Measurements from ENCODE around the gene EREG. TPM values are rescaled to one million over a fixed set of nuclear protein-coding genes. Genes with fewer than 3 reads are reported as not detected.
A peak's percentile ranks its signal among the peaks of the same experiment; 100 is the strongest.

EREG gene
- total and polyA plus RNA-seq, 9 of the 15 experiments (the other 6 are each of a cell fraction or from before 2014, with no cell fraction given) = 0.97 to 7.3 (median 2.5) TPM

GRCh38 chr4:74376888-74377483 lies 12.0 kb downstream of the EREG start (continued):
- peak; percentile 91 for TF ChIP-seq REST (IDR thresholded peaks at IDR 0.05; ENCODE audit: borderline replicate concordance)
- TF ChIP-seq REST (CRISPR knock-in tag; IDR thresholded peaks at IDR 0.05; ENCODE audit: low read depth) = no peak
- no peak for TF ChIP-seq ZNF239 (CRISPR knock-in tag; IDR thresholded peaks at IDR 0.05)
- no peak for TF ChIP-seq SREBF2 (CRISPR knock-in tag; IDR thresholded peaks at IDR 0.05)
- TF ChIP-seq FOXJ2 (tag; IDR thresholded peaks at IDR 0.05) = peak; percentile 56; the same call in 1 of the 2 replicates
- peak; percentile 84 for TF ChIP-seq ZNF384 (IDR thresholded peaks at IDR 0.05; ENCODE audit: low read depth, low read length)
- TF ChIP-seq MYBL2 (IDR thresholded peaks at IDR 0.05; ENCODE audit: low read depth) = no peak
- no peak for TF ChIP-seq MYBL2 (CRISPR knock-in tag; IDR thresholded peaks at IDR 0.05; ENCODE audit: borderline replicate concordance)
- no peak for TF ChIP-seq NUFIP1 (IDR thresholded peaks at IDR 0.05; ENCODE audit: partially characterized antibody)
- no peak for TF ChIP-seq RBM17 (IDR thresholded peaks at IDR 0.05; ENCODE audit: borderline replicate concordance, low read depth, low read length)
- TF ChIP-seq ARNT (IDR thresholded peaks at IDR 0.05) = no peak
- no peak for TF ChIP-seq PTBP1 (IDR thresholded peaks at IDR 0.05; ENCODE audit: low read depth, low read length)
- no peak for TF ChIP-seq ZNF449 (CRISPR knock-in tag; IDR thresholded peaks at IDR 0.05)
- TF ChIP-seq DEAF1 (CRISPR knock-in tag; IDR thresholded peaks at IDR 0.05) = peak; percentile 59; the same call in 1 of the 2 replicates

All from K562 (cell line).